Stimulated activated CD8-positive, alpha-beta memory T cell treated with anti-CD3 and anti-CD28 coated beads, Interleukin-7, amount 100 ng/mL, for 24 hours (primary cell): Measurements from ENCODE around the gene CDKN2AIP.

Experiments
- DNase-seq: peaks from one replicate; pipeline ENCODE4 v3.0.0-alpha.2; 2020; ENCODE audit warnings: low read depth

The CDKN2AIP gene, protein sequence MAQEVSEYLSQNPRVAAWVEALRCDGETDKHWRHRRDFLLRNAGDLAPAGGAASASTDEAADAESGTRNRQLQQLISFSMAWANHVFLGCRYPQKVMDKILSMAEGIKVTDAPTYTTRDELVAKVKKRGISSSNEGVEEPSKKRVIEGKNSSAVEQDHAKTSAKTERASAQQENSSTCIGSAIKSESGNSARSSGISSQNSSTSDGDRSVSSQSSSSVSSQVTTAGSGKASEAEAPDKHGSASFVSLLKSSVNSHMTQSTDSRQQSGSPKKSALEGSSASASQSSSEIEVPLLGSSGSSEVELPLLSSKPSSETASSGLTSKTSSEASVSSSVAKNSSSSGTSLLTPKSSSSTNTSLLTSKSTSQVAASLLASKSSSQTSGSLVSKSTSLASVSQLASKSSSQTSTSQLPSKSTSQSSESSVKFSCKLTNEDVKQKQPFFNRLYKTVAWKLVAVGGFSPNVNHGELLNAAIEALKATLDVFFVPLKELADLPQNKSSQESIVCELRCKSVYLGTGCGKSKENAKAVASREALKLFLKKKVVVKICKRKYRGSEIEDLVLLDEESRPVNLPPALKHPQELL

DNA sequence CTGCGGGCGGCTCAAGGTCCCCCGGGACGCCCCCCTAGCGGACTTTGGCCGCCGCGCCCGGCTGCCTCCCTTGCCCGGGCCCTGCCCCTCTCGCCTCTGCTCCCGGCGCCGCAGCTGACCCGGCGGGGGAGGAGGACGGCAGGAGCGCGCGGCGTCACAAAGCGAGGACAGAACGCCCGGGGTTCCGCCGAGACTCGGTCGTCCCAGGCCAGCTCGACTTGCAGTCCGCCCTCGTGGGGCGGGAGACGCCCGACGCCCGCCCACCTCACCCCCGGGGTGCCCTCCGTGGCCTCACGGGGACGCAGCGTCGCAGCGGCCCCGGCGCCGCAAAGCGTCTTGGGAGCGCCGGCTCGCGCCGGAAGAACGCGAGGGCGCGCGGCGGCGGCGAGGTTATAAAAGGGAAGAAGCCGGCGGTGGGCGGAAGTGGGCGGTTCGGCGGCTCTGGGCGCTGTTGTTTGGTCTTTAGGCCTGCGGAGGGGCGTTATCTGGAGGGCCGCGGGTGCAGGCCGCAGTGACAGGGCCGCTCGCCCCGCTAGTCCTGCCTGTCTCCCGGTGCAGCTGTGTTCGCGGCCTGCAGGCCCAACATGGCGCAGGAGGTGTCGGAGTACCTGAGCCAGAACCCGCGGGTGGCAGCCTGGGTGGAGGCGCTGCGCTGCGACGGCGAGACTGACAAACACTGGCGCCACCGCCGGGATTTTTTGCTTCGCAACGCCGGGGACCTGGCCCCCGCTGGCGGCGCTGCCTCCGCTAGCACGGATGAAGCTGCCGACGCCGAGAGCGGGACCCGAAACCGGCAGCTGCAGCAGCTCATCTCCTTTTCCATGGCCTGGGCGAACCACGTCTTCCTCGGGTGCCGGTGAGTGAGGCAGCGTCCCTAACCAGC lies at the start of gene CDKN2AIP:
Gene CDKN2AIP (plus strand): TSS at position 423 of the 883 bp plus-strand sequence. CDS start 162 bp downstream, at position 585.
- peak; percentile 86 for DNase-seq

DNA sequence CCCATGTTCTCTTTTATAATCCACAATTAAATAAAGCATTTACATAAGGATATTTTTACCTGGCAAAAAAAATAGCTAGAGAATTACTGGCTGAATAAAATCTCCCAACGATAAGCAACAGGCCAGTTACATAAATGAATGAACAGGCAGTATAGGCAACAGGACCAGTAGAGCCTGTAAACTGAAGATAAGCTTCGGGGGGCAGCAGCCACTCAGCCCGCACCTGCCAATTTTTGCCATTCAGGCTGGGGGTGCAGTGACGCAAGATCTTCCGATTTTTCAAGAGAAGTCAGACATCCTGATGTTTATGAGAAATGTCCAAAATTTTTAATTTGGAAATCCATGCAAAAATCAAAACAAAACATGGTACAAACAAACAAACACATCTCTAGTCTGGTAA lies 49.0 kb upstream of the CDKN2AIP start:
- DNase-seq, result no peak

DNA sequence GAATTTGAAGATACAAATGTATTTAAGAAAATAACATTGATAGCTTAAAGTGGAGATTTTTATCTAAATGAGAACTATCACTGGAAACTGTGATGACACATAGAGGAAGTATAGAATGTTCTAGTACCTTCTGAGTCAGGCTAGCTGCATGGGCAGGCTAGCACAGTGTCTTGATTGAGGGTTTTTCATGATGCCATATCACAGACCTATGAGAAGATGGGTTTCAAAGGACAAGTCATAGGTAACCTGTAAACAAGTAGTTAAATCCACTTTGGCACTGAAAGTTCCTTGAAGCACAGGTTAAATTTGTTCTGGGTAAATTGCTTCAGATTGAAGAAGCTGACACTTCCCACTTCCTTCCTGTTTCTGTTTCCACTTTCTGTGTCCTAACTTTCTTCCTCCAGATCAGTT lies 48.2 kb upstream of the CDKN2AIP start:
- DNase-seq, result no peak

DNA sequence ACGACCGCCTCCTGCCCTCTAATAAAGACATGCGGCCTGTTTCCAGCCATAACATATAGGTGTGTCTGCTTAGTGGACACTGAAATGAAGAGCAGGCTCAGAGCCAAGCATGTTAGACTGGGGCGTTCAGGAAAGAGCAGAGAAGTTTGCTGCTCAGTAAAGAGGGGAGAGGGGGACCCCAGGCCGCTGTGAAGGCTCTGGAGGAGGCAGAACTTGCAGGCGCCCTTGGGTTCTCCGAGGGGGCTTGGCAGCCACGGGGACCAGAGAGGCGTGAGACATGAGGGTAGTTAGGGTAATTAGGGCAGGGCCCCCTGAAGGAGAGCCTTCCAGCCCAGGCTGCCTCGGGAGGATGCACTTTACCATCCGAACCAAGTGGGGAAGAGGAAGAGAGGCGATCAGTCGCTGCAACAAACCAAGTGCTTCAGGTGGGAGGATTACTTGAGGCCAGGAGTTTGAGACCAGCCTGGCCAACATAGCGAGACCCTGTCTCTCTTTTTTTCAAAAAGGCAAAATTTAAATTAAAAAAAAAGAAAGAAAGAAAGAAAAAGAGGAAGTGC lies 46.6 kb upstream of the CDKN2AIP start:
- DNase-seq, result no peak

DNA sequence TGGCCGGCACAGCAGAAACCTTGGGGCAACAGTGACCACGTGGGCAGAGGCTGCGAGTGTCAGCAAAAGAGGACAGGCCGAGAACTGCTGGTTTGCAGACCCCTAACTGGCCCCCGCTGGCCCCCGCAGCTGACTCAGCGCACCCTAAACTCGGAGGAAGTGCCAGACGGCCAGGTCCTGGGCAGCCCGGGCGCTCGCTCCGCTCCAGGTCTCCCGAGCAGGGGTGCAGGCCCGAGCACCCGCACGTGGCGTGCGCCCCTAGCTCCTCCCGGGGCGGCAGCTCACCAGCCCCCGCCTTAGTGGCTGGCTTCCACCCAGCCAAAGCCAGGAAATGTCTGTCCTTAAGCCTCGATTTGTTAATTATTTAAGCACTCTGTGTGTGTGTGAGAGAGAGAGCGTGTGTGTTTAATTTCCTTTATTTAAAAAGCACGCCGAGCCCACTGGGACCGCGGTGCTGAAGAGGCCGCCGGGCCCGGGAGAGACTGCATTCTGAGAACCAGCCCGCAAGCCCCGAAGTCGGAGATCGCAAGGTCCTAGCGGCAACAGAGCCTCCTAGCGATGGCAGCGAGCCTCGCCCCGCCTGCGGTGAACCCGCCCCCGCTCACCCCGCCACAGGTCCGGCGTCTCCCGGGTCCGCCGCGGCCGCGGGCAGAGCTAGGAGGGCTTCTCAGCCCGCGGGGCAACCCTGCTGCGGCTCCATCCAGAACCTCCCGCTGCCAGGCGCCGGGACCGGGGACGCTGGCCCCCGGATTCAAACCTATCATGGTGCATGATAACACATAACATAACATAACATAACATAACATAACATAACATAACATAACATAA lies 45.9 kb upstream of the CDKN2AIP start:
- peak; percentile 29 for DNase-seq

DNA sequence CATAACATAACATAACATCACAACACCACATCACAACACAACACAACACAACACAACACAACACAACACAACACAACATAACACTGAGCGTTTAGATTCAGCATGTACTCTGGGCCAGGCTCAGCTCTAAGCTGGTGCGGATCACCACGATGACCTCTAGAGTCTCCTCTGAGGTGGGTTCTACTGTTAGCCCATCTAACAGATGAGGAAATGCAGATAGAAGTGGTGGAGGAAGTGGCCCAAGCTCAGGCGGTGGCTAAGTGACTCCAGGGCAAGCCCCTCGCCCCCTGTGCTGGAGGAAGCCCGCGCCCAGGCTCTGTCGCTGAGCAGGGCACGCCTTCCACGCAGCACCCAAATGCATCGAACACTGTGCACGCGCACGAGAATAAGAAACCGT lies 45.3 kb upstream of the CDKN2AIP start:
- no peak for DNase-seq

DNA sequence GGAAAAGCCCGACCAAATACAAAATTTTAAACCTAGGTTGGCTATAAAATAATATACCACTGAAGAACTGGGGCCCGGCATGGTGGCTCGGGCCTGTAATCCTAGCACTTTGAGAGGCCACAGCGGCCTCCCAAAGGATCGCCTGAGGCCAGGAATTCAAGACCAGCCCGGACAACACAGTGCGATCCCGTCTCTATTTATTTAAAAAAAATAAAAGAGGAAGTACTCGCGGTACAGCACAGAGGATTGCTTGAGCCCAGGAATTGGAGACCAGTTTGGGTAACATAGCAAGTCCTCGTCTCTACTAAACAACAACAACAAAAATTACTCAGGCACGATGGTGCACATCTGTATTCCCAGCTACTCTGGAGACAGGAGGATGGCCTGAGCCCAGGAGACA lies 44.8 kb upstream of the CDKN2AIP start:
- DNase-seq, result no peak

DNA sequence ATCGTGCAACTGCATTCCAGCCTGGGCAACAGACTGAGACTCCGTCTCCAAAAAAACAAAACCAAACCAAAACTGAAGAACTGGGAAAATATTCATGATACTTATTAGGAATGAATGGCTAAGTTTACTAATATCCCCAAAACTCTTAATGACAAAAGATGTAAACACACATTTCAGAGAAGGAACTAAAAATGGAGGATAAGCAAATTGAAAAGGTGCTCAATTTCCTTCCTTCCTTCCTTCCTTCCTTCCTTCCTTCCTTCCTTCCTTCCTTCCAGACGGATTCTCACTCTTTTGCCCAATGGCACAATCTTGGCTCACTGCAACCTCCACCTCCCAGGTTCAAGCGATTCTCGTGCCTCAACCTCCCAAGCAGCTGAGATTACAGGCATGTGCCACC lies 44.4 kb upstream of the CDKN2AIP start:
- DNase-seq, result no peak

DNA sequence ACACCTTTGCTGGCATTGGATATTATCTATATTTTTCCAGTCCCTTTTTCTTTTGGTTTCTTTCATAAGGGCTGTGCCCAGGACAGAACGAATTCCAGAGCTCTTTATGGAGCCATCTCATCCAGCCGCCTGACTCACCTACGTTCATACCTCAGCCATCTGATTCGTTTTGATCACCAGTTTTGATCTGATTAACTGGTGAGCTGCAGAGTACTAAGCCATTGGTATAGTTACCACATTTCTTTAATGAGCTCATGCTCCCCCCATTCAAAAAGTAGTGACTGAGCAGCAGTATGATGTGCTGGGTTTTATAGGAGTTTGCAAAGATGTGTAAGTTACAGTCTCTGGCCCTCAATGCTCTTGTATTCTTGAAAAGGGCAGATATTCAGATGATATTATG lies 43.0 kb upstream of the CDKN2AIP start:
- no peak for DNase-seq

DNA sequence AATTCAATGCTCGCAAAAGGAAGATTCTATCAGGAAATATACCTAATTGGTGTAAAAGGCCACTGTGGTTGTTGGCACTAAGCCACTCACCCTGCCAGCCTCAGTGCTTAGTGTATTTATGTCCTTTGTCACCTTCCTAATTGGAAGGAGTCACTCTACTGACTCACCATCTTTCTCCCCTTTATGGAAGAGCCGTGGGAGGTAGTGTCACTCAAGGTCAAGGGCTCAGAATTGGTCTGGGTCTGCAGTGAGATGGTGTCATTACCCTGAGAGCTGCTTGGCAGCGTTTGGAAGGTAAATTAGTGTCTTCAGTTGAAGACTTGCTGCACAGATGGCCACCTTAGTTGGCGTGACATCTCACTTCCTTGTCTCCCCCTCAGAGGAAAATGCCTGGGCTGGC lies 41.7 kb upstream of the CDKN2AIP start:
- DNase-seq, result no peak

DNA sequence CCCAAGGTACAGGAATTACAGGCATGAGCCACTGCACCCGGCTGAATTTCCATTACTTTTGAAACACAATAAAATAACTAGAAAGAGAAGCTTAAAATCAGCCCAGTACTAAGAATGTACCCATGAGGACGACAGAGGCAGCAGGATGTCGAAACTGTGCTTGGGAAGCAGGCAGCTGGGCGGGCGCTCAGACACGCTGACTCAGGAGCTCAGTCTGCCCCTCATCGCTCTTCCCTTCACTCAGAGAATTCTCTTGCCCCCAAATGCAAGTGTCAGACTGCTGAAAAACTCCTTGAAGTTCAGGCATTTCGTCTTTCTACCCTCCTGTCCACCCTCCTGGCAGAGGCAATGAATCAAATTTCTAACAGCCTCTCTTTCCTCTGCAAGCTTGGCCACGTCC lies 41.0 kb upstream of the CDKN2AIP start:
- DNase-seq, result no peak

DNA sequence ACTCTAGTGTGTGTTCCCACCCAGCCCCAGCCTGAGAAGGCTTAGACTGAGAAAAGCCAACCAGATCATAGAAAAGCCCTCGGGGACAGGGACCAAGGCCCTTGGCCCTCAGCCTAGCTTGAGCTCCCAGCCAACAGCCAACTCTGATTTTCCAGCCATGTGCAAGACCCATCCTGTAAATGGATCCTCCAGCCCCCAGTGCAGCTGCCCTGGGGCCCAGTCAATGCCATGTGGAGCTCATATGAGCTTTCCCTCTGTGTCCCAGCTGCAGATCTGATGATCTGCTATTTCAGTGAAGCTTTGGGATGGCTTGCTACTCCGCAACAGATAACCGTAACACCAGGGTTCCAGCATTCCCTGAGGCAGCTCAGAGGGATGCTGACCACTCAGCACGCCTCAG lies 40.5 kb upstream of the CDKN2AIP start:
- no peak for DNase-seq

DNA sequence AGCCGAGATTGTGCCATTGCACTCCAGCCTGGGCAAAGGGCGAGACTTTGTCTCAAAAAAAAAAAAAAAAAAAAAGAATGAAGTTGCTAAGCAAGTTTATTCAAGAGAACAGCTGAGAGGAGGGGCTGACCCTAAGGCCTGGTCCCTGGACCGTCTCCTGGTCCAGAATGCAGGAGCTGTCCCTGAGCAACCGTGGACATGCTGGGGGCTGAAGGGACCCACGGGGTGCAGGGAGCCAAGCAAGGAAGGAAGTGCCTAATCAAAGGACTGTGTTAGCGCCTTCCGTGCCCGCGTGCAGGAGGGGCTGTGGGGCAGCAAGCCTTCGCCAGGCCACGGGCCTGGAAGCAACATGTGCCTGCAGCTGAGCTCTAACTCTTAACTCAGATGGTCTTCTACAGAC lies 39.1 kb upstream of the CDKN2AIP start:
- DNase-seq, result no peak

DNA sequence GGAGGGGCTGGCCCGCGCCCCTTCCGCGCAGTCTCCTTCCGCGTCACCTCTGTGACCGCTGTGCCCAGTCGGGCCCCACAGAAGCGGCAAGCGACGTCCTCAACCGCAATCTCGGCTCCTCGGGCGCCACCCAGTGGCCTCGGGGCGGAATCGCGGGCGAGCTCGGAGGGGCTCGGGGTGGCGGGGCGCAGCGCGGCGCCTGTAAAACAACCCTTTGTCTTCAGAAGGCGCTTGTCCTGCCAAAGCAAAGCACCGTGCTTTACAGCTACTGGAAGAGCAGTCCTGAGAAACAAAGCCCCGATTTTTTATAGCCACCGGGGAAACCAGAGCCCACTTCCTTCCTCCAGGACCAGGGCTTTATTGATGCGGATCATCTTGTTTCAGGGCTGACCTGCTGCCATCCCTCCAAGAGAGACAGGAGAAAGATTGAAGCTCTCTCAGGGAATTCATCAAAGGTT lies 37.3 kb upstream of the CDKN2AIP start:
- DNase-seq, result peak; percentile 88

DNA sequence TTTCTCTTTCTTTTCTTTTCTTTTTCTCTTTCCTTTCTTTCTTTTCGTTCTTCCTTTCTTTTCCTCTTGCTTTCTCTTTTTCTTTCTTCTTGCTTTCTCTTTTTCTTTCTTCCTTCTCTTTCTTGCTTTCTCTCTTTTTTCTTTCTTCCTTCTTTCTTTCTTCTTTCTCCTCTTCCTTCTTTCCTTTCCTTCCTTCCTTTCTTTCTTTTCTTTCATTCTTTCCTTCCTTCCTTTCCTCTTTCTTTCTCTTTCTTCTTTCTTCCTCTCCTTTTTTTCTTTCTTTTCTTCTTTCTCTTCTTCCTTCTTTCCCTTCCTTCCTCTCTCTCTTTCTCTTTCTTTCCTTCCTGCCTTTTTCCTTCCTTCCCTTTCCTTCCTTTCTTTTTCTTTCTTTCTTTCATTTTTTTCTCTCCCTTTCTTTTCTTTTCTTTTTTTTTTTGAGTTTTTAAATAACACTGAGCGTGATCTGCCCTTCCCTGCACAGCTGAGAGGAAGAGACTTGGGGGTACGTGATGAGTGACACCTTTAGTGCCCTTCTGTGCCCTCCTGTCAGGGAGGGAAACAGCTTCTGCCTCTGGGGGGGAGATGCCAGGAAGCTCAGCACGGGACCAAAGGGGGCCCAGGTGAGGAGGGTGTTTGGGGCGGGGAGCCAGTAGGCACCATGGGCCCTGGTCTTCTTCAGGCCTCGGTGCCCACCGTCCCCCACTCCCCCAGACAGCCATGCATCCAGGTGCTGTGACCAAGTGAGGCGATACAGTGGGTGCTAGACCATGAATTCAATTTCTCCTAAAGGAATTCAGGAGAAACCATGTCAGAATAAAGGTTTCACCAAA lies 36.6 kb upstream of the CDKN2AIP start:
- DNase-seq, result no peak

DNA sequence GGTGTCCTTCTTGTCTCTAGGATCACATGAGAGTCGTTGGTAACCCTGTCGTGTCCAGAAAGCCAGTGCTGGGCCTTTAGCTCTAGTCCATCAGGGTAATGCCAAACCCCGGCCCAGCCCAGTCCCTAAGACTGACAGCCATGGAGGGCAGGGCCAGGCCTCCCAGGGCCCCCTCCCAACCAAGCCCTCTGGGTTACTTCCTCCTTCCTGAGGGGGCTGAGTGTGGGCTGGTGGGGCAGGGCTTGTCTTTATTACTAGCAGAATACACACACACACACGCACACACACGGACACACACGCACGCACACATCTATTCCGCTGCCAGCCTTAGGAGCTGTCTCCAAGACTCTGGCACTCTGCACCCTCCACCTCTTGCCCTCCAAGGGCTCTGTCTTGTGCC lies 35.6 kb upstream of the CDKN2AIP start:
- DNase-seq, result no peak

DNA sequence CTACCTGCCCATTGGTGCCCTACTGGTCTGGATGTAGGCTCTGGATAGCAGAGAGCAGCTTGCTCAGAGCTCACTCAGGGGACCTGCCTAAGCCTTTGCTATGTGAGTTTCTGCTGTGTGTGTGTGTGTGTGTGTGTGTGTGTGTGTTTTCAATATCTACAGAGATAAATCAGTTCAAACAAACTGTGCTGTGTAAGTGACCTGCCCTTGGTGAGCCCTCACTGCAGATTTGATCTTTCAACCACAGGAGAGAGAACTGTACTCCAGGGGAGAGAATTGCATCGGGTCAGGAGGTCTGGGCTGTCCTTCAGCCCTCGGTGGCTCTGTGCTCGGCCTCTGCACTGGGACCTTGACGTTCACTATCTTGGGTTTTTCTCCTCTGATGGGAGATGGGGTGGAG lies 35.0 kb upstream of the CDKN2AIP start:
- DNase-seq, result no peak

DNA sequence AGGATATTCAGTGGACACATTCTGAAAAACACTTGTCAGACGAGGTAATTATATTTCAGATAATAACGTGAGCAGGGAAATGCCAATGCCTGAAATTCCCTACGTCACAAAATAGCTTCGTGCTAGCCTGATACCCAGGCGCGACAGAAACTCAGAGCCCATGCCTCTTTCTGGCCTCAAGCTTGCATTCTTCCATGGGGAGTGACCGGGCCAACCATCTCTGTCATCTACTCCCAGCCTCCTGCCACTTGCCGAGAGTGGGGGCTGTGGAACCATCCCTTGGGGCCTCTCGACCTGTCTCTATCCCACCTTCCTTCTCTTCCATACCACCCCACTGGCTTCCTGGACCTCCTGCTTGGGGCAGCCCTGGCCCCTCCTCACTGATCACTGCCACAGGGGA lies 34.5 kb upstream of the CDKN2AIP start:
- no peak for DNase-seq

DNA sequence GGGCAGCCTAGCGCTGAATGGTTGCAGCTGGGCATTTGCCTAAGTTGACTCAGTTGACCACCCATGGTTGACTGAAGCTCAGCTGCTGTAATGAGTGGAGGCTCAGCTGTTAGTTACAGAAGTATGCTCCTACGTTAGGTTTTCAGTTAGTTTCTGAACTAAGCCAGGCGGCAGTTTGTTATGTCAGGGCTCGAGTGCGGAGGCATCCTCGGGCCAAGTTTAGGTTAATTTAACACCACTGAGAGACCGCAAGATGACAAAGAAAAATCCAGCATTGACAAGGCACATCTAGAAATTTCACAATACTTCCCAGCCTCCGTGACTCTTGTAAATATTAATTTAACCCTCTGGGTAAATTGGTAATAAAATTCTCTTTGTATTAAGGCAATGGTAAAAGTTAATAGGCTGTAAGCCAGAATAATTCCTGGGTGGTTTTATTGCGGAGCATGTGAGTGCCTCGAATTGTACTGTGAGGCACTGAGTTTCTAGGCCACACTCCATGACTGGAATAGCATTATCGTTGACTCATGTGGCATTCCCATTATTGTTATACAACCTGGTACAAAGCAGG lies 33.1 kb upstream of the CDKN2AIP start:
- no peak for DNase-seq

DNA sequence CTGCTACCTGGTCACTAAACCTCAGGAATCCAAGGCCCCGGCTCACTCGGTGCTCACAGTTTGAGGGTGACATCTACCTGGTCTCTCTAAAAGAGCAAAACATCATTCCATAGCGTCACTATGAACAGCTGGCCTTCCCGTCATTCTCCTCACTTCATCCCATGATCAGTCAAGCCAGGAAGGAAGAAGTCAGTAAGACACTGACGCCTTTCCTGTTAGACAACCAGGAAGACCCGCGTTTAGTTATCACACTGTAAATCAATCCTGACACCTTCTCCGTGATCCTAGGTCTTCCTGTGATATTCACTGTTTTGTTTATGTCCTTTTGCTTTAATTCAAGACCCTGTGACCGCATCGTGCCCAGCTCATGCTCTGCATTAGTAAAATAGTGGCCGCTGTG lies 31.6 kb upstream of the CDKN2AIP start:
- DNase-seq, result no peak
